Transverse colon (tissue), 3 donors: ENCODE results near the gene DRC7.

Experiments used
- CTCF ChIP-seq, 5 experiments: fragments of 200-600 bp in 3 of 5; fragments of 450-650 bp in 2 of 5; sonication (generic) in 3 of 5; IDR thresholded peaks; 1 replicate in 2 of 5; 2 replicates in 3 of 5; pipeline ENCODE4 v1.5.1; 2016 to 2017; ENCODE audit warnings: antibody characterized with exemption in 5 of 5, inconsistent platforms in 3 of 5, mild to moderate bottlenecking in 2 of 5, moderate library complexity in 1 of 5
- POLR2A ChIP-seq: fragments of 450-650 bp; IDR thresholded peaks from one replicate; pipeline ENCODE4 v1.6.1; 2016; ENCODE audit warnings: antibody characterized with exemption, mild to moderate bottlenecking, moderate library complexity

- TF ChIP-seq CTCF (IDR thresholded peaks at IDR 0.05) = no peak
- no peak for TF ChIP-seq POLR2A
These were observed 50.0 kb downstream of the DRC7 start for GRCh38 chr16:57744642-57744903.
